Vagina (tissue), 2 donors: ENCODE data around the gene FSTL4.

Source experiments
- POLR2A ChIP-seq, 2 donors: fragments of 450-650 bp; IDR thresholded peaks; one replicate each; pipeline ENCODE4 v1.6.1; 2017; ENCODE audit warnings: antibody characterized with exemption in 2 of 2, mild to moderate bottlenecking in 2 of 2, moderate library complexity in 2 of 2
- POLR2AphosphoS5 ChIP-seq, 2 donors: sonication (generic); formaldehyde crosslinking; IDR thresholded peaks; one replicate each; pipeline ENCODE4 v1.9.0; 2017; ENCODE audit warnings: antibody characterized with exemption in 2 of 2, mild to moderate bottlenecking in 2 of 2, low read depth in 1 of 2; ENCODE audit not compliant: insufficient read depth in 1 of 2
- TF ChIP-seq, protein P1 (sequence below), 3 experiments: fragments of 450-650 bp in 2 of 3; fragments of 200-600 bp in 1 of 3; sonication (generic) in 1 of 3; IDR thresholded peaks; one replicate each; pipeline ENCODE4 v1.5.1; 2017 to 2019; ENCODE audit warnings: antibody characterized with exemption in 3 of 3, mild to moderate bottlenecking in 2 of 3, moderate library complexity in 2 of 3

DNA sequence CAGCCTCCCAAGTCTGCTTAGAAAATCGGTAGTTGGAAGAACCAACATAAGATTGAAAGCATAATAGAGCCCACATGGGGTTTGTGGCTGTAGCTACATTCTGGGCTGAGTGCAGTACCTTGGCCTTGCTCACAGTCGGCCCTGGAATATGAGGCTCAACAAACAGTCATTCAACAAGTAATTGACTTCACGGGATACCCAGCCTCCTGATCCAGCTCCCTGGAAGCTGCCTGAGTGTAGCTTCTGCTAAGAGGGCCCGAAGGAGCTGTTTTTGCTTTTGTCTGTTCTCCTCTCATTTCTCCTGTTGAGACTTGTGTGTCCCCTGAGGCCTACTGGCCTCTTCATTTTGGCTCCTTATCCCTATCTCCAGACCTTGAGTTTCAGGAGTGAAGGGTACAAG lies 389.8 kb downstream of the FSTL4 start:
- TF ChIP-seq, protein P1, sequence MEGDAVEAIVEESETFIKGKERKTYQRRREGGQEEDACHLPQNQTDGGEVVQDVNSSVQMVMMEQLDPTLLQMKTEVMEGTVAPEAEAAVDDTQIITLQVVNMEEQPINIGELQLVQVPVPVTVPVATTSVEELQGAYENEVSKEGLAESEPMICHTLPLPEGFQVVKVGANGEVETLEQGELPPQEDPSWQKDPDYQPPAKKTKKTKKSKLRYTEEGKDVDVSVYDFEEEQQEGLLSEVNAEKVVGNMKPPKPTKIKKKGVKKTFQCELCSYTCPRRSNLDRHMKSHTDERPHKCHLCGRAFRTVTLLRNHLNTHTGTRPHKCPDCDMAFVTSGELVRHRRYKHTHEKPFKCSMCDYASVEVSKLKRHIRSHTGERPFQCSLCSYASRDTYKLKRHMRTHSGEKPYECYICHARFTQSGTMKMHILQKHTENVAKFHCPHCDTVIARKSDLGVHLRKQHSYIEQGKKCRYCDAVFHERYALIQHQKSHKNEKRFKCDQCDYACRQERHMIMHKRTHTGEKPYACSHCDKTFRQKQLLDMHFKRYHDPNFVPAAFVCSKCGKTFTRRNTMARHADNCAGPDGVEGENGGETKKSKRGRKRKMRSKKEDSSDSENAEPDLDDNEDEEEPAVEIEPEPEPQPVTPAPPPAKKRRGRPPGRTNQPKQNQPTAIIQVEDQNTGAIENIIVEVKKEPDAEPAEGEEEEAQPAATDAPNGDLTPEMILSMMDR (IDR thresholded peaks at IDR 0.05) = no peak
- TF ChIP-seq POLR2A (IDR thresholded peaks at IDR 0.05) = no peak
- no peak for TF ChIP-seq POLR2AphosphoS5 (IDR thresholded peaks at IDR 0.05; ENCODE audit: insufficient read depth in 1 of 2, low read depth in 1 of 2)
